ENCODE data around the gene LRCH2.

DNA sequence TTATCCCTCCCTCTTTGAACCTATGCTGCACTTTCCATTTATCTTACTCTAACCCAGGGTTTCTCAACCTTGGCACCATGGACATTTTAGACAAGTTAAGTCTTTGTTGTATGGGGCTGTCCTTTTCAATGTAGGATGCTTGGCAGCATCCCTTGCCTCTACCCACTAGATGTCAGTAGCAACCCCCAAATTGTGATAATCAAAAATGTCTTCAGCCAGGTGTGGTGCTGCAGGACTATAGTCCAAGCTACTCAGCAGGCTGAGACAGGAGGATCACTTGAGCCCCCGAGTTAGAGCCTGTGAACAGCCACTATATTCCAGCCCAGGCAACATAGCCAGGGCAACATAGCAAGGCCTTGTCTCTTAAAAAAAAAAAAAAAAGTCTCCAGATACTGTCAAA, 7.0 kb downstream of the LRCH2 start:
- TF ChIP-seq, protein P1, sequence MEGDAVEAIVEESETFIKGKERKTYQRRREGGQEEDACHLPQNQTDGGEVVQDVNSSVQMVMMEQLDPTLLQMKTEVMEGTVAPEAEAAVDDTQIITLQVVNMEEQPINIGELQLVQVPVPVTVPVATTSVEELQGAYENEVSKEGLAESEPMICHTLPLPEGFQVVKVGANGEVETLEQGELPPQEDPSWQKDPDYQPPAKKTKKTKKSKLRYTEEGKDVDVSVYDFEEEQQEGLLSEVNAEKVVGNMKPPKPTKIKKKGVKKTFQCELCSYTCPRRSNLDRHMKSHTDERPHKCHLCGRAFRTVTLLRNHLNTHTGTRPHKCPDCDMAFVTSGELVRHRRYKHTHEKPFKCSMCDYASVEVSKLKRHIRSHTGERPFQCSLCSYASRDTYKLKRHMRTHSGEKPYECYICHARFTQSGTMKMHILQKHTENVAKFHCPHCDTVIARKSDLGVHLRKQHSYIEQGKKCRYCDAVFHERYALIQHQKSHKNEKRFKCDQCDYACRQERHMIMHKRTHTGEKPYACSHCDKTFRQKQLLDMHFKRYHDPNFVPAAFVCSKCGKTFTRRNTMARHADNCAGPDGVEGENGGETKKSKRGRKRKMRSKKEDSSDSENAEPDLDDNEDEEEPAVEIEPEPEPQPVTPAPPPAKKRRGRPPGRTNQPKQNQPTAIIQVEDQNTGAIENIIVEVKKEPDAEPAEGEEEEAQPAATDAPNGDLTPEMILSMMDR (IDR thresholded peaks at IDR 0.05) = peak in 7 of 12 donors; percentile 10 to 40 (median 21)
- TF ChIP-seq POLR2A (IDR thresholded peaks at IDR 0.05) = no peak
